ENCODE data around the gene RNF215.
"Not testable (repeated sequence)": the region's sequence is repeated elsewhere in the genome, so short reads cannot be mapped to it uniquely, and the experiment has no call there.

Gene RNF215

DNA sequence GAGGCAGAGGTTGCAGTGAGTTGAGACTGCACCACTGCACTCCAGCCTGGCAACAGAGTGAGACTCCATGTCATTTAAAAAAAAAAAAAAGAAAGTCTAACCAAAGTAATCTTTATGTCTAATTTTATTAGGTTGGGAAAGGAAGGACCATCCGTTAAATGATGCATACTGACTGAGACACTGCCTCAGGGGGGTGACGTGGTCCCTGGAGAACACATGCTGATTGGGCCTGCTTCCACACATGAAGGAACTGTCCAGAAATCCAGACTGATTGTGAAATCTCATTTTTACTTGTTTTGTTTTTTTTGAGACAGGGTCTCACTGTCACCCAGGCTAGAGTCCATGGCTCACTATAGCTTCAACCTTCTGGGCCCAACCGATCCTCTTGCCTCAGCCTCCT, 36.0 kb downstream of the RNF215 start:
- Mint-ChIP-seq H3K4me1 (ENCODE audit: low read depth) (peaks cover 40% of the 10 kb centered on the region), H3K27ac (no peak overlapping the region), H3K27me3 (ENCODE audit: low read depth) (no peaks in the 10 kb centered on the region), H3K36me3 (ENCODE audit: low read depth) (peaks cover 70% of the 10 kb centered on the region), H3K4me3 (no peak overlapping the region), H3K9me3 (no peaks in the 10 kb centered on the region)
- DNase-seq (ENCODE audit: low spot score), result no peak

DNA sequence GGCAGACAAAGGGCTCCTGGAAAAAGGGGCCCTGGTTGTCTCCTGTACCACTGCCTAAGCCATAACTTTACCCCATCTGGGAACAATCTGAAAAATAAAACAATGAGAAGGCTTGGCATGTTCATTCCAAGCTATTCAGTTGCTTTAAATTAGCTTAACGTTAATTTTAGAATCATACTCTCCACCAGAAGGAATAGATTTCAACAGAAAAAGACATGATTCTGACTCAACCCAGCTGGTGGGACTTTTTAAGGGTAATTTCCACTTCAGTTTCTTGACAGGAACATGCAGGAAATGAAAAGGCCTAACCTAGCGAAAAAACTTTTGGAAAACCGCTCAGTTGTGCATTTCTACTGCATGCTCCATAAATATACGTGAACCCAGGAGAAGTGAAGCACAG, 38.4 kb downstream of the RNF215 start:
- H3K4me3 Mint-ChIP-seq, result no peak overlapping the region
- no peak for DNase-seq (ENCODE audit: low spot score)
- H3K27me3 Mint-ChIP-seq (ENCODE audit: low read depth), result no peaks in the 10 kb centered on the region
- H3K36me3 Mint-ChIP-seq (ENCODE audit: low read depth), result peaks cover 73% of the 10 kb centered on the region
- H3K27ac Mint-ChIP-seq, result no peak overlapping the region
- peaks cover 20% of the 10 kb centered on the region for H3K4me1 Mint-ChIP-seq (ENCODE audit: low read depth)
- no peaks in the 10 kb centered on the region for H3K9me3 Mint-ChIP-seq

DNA sequence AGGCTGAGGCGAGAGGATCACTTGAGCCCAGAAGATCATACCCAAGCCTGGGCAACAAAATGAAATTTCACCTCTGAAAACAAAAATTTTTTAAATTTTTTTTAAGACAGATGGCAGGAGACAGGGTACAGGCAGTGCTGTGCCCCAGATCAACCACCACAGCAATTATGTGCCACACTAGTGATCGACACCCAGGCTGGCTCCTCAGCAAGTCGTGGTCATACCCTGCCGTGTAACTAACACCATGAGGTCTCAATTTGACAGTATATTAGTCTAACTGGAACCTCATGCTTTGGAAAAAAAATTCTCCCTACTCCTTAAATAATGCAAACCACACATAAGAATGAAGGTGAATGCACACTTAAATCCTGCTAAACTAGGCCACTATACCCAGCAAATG, 38.8 kb downstream of the RNF215 start:
- Mint-ChIP-seq H3K27ac (no peak overlapping the region), H3K27me3 (ENCODE audit: low read depth) (no peaks in the 10 kb centered on the region), H3K4me3 (no peak overlapping the region), H3K36me3 (ENCODE audit: low read depth) (peaks cover 74% of the 10 kb centered on the region), H3K9me3 (no peaks in the 10 kb centered on the region), H3K4me1 (ENCODE audit: low read depth) (peaks cover 18% of the 10 kb centered on the region)
- DNase-seq (ENCODE audit: low spot score), result no peak

DNA sequence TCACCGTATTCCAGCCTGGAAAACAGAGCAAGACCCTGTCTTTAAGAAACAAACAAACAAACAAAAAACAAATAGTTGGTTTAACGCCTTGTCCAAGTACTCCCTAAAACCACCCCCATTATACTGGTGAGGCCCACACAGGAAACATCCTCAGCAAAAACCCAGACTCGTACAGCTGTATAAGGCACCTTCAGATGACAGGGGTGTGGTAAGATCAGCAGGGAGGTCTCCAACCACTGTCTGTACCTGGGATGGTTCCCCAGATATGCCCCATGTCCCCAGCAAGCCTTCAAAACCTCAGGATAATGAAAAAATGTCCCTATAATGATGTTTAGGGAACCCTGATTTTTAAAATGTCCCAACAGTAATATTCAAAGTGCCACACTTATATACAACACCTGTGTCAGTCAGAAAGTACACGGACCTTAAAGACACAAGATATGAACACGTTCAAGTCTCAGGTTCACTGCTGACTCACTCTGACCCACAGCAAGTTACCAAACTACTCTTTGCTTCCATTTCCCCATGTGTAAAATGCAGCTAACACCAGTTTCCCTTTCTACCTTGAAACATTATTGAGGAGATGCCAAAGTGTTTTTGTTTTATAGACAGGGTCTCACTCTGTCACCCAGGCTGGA, 39.8 kb downstream of the RNF215 start:
- peaks cover 78% of the 10 kb centered on the region for H3K36me3 Mint-ChIP-seq (ENCODE audit: low read depth)
- no peaks in the 10 kb centered on the region for H3K27me3 Mint-ChIP-seq (ENCODE audit: low read depth)
- H3K27ac Mint-ChIP-seq, result peak overlapping the region; percentile 38
- no peak overlapping the region for H3K4me3 Mint-ChIP-seq
- DNase-seq (ENCODE audit: low spot score), result no peak
- H3K4me1 Mint-ChIP-seq (ENCODE audit: low read depth), result peaks cover 18% of the 10 kb centered on the region
- no peaks in the 10 kb centered on the region for H3K9me3 Mint-ChIP-seq

DNA sequence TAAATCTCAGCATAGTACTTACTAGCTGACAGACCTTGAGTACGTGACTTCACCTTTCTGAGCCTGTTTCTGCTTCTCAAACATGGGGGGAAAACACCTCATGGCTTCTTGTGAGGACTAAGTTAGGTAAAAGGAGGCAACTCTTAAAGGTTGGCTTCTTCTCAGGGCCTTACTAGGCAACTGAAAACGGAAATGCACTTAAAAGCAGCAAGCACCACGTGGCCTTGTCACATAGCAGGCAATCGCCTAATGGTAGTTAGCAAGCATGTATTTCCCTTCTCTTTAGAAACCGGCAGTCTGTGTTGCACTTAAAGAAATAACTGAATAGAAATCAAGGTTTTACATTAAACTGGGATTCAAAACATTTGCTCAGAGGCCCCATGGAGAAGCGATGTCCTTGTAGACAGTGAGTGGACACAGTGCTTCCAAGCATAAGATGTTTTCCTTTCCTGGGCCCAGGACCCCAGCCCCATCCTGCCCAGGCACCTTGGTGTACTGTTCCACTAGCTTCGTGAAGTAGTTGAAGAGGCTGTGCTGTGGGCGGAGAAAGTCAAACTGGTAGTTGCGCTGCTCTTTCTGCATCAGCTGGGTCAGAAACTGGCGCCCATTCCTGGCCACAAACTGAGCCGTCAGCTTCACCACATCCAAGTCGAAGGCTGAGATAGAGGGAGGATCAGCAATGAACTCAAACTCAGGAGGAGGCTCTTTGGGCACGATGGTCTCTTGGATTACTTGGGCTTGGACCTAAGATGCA, 42.6 kb downstream of the RNF215 start:
- DNase-seq (ENCODE audit: low spot score), result peak; percentile 46
- Mint-ChIP-seq H3K9me3 (no peaks in the 10 kb centered on the region), H3K27me3 (ENCODE audit: low read depth) (no peaks in the 10 kb centered on the region), H3K27ac (peak overlapping the region; percentile 57), H3K4me1 (ENCODE audit: low read depth) (peaks cover 11% of the 10 kb centered on the region), H3K4me3 (no peak overlapping the region), H3K36me3 (ENCODE audit: low read depth) (peaks cover 78% of the 10 kb centered on the region)

DNA sequence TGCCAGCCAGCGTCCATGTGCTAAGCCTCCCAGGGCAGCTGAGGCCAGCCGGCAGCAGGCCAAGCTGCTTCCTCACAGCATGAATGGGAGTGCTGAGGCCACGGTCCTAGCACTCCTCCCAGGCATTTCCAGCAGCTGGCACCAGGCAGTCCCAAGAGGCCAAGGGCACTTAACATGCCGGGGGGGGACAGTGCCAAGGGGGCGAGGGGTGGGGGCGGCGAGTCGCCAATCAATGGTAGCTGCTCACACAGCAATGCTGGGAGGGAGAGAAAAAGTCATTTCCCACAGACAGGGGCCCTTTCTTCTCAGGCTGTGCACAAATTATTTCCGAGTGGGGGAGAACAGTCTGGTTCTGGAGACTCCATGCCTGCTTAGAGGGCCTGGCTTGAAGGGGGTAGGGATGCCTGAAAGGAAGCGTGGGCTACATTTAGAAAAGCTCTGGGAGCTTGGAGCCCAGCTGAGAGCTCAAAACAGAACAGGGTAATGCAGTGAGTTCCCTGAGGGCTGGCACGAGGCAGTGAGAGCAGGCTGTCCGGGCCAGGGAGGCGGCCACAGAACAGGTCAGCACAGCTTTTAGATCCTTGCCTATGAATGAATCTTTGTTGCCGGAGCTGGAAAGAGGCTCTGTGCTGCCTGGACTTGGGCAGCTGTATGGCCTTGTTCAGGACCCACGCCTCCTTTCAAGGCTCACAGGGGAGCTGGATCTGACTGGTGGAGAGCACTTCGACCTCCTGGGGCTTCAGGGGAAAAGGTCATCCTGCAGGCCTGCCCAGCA, 46.1 kb downstream of the RNF215 start:
- Mint-ChIP-seq H3K36me3 (ENCODE audit: low read depth) (peaks cover 88% of the 10 kb centered on the region), H3K4me3 (no peak overlapping the region), H3K9me3 (no peaks in the 10 kb centered on the region), H3K4me1 (ENCODE audit: low read depth) (no peaks in the 10 kb centered on the region), H3K27ac (no peak overlapping the region), H3K27me3 (ENCODE audit: low read depth) (no peaks in the 10 kb centered on the region)
- DNase-seq (ENCODE audit: low spot score), result no peak

DNA sequence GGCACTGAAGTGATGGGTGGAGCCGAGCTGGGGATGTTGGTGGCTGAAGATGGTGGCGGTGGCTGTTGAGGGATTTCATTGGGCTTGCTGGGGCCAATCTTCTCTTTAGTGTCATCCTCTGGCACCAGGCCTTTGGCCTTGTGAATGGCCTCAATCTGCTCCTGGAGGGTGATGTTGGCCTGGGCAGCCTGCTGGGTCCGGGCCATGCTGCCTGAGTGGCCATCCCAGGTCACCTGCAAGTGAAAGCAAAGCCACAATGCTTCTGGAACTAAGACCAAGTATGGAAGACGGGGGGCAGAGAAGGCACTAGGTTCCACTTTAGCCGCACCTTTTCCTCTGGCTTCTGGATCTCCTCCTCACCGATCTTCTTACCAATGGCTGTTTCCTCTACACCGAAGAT, 48.4 kb downstream of the RNF215 start:
- H3K27ac Mint-ChIP-seq, result no peak overlapping the region
- no peaks in the 10 kb centered on the region for H3K9me3 Mint-ChIP-seq
- H3K4me1 Mint-ChIP-seq (ENCODE audit: low read depth), result peaks cover 15% of the 10 kb centered on the region
- peaks cover 90% of the 10 kb centered on the region for H3K36me3 Mint-ChIP-seq (ENCODE audit: low read depth)
- no peaks in the 10 kb centered on the region for H3K27me3 Mint-ChIP-seq (ENCODE audit: low read depth)
- DNase-seq (ENCODE audit: low spot score), result no peak
- no peak overlapping the region for H3K4me3 Mint-ChIP-seq

DNA sequence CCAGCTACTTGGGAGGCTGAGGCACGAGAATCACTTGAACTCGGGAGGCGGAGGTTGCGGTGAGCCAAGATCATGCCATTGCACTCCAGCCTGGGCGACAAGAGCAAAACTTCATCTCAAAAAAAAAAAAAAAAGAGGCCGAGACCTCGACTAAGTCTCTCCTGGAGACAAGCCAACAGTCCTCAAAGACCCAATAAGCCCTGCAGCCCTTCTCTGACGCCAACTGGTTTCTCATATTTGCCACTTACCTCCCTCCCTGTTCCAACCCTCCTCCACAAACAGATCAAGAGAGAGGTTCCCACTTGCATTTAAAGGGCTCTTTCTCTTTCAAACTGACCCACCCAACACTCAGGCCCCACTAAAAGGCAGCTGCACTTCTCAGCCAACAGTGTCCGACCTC, 48.9 kb downstream of the RNF215 start:
- H3K27me3 Mint-ChIP-seq (ENCODE audit: low read depth); H3K4me3 Mint-ChIP-seq; H3K27ac Mint-ChIP-seq; DNase-seq (ENCODE audit: low spot score); H3K9me3 Mint-ChIP-seq: not testable (repeated sequence)
- peaks cover 90% of the 10 kb centered on the region for H3K36me3 Mint-ChIP-seq (ENCODE audit: low read depth)
- H3K4me1 Mint-ChIP-seq (ENCODE audit: low read depth), result peaks cover 20% of the 10 kb centered on the region

DNA sequence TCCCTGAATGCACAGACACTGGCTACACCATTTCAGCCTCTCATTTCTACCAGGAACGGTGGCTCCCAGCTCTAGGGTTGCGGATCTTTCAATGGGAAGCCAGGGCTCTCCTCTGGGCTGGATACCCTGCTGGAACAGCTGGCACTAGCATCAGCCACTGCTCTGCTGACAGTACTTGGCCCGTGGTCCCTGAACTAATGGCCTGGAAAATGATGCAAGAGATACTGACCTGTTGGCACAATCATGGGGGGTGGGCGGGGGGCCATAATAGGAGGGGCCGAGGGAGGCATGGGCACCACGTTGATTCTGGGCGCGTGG, 49.8 kb downstream of the RNF215 start:
- no peak overlapping the region for H3K27ac Mint-ChIP-seq
- no peak overlapping the region for H3K4me3 Mint-ChIP-seq
- no peaks in the 10 kb centered on the region for H3K9me3 Mint-ChIP-seq
- no peak for DNase-seq (ENCODE audit: low spot score)
- peaks cover 92% of the 10 kb centered on the region for H3K36me3 Mint-ChIP-seq (ENCODE audit: low read depth)
- peaks cover 29% of the 10 kb centered on the region for H3K4me1 Mint-ChIP-seq (ENCODE audit: low read depth)
- H3K27me3 Mint-ChIP-seq (ENCODE audit: low read depth), result no peaks in the 10 kb centered on the region

DNA sequence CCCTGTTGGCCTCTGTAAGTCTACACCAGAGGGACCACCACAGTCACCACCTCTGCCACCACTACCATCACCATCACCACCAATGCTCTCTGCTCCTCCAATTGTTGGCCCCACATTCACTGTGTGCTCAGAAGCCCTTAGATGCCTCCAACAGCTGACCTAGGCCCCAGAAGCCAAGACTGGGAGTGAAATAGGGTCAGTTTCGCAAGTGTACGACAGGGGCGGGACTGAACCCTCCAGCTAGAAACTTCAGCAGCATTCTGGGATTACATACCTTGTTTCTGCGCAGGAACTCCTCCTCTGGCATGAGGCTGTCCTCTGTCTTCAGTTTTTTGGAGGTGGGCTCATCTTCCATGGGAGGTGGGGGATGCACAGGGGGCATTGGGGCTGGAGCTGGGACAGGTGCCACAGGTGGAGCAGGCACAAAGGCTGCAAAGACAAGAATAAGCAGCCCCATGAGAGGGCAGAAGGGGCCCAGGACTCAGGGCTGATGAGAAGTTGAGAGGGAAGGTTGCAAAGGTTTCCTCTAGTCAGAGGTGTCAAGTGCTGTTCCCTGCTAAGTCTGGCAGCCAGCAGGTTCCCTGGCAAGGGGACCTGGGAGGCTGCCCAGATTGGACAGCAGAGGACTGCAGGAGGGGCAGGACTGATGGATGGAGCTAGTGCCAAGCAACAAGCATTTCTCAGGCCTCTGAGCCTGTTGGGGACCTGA, 50.3 kb downstream of the RNF215 start:
- no peaks in the 10 kb centered on the region for H3K9me3 Mint-ChIP-seq
- no peak overlapping the region for H3K4me3 Mint-ChIP-seq
- H3K4me1 Mint-ChIP-seq (ENCODE audit: low read depth), result peaks cover 32% of the 10 kb centered on the region
- no peaks in the 10 kb centered on the region for H3K27me3 Mint-ChIP-seq (ENCODE audit: low read depth)
- no peak for DNase-seq (ENCODE audit: low spot score)
- no peak overlapping the region for H3K27ac Mint-ChIP-seq
- H3K36me3 Mint-ChIP-seq (ENCODE audit: low read depth), result peaks cover 91% of the 10 kb centered on the region

DNA sequence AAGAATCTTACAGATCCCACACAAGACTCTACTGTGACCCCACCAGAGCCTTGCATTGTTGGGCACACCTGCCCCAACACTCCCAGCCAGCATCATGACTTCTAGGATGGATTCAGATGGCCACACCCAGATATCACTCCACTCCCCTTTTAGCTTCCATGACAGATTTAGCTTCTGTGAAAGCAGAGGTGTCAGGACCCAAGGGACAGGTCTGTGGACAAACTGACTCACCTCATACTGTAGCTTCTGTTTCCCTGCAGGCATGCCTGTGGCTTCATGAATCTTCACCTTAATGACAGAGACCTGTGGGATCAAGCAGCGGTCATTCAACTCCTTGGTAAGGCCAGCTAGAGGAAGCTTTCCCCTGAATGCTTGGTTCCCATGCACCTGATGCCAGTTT, 52.0 kb downstream of the RNF215 start:
- H3K4me3 Mint-ChIP-seq, result no peak overlapping the region
- H3K27me3 Mint-ChIP-seq (ENCODE audit: low read depth), result no peaks in the 10 kb centered on the region
- peaks cover 86% of the 10 kb centered on the region for H3K36me3 Mint-ChIP-seq (ENCODE audit: low read depth)
- no peak for DNase-seq (ENCODE audit: low spot score)
- H3K4me1 Mint-ChIP-seq (ENCODE audit: low read depth), result peaks cover 35% of the 10 kb centered on the region
- no peaks in the 10 kb centered on the region for H3K9me3 Mint-ChIP-seq
- peak overlapping the region; percentile 46 for H3K27ac Mint-ChIP-seq

DNA sequence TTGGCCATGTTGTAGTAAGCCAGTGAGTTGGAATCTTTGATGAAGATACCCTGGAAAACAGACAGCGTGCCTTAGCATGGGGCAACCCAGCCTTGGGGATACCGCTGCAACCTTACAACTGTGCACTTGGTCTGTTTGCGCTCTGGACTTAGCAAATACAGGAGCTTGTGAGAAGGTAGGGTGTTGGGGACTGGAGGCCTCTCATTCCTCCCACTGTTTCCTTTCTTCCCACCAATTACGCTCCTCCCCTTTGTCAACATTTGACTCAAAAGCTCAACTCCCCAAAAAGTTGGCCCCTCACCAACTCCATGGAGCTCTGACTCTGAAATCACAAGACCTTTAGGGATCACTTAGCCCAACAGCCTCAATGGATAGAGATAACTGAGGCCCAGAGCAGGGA, 52.6 kb downstream of the RNF215 start:
- no peaks in the 10 kb centered on the region for H3K9me3 Mint-ChIP-seq
- H3K4me3 Mint-ChIP-seq, result no peak overlapping the region
- H3K27ac Mint-ChIP-seq, result peak overlapping the region; percentile 57
- H3K27me3 Mint-ChIP-seq (ENCODE audit: low read depth), result no peaks in the 10 kb centered on the region
- no peak for DNase-seq (ENCODE audit: low spot score)
- H3K4me1 Mint-ChIP-seq (ENCODE audit: low read depth), result peaks cover 35% of the 10 kb centered on the region
- H3K36me3 Mint-ChIP-seq (ENCODE audit: low read depth), result peaks cover 83% of the 10 kb centered on the region

DNA sequence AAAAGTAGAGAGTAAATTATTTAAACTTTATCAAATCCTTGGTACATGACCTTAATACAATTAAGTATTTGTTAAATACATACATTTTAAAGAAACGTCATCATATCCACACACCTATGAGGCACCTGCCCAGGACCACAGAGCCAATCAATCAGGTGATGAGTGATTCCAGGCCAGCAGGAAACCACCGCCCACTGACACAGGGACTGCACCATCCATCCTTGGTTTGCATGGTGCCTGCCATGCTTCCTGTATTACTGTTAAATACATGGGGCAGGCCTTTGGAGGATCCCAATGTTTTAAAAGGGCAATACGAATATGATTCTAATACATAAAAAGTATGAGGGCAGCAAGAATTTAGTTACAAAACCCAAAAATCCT, 53.5 kb downstream of the RNF215 start:
- H3K4me1 Mint-ChIP-seq (ENCODE audit: low read depth), result peaks cover 35% of the 10 kb centered on the region
- no peaks in the 10 kb centered on the region for H3K27me3 Mint-ChIP-seq (ENCODE audit: low read depth)
- H3K9me3 Mint-ChIP-seq, result no peaks in the 10 kb centered on the region
- H3K4me3 Mint-ChIP-seq, result peak overlapping the region; percentile 59
- peak overlapping the region; percentile 76 for H3K27ac Mint-ChIP-seq
- DNase-seq (ENCODE audit: low spot score), result no peak
- H3K36me3 Mint-ChIP-seq (ENCODE audit: low read depth), result peaks cover 75% of the 10 kb centered on the region
